Measurements from ENCODE around the gene CD2.

CD2 gene

DNA sequence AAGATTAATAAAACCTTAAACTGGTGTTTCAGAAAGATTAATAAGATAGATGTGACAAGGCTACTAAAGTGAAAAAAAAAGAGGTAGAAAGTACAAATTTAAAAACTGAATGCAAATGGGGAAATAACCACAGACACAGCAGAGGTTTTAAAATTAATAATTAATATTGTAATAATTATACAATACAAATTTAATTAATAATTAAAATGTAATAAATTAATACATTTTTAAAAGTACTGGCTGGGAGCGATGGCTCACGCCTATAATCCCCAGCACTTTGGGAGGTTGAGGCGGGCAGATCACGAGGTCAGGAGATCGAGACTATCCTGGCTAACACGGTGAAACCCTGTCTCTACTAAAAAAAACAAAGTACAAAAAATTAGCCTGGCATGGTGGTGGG lies 26.8 kb downstream of the CD2 start:
- no peak for DNase-seq

- no peak for DNase-seq
Measured at GRCh38 chr1:116785006-116785405, 30.8 kb downstream of the CD2 start.

DNA sequence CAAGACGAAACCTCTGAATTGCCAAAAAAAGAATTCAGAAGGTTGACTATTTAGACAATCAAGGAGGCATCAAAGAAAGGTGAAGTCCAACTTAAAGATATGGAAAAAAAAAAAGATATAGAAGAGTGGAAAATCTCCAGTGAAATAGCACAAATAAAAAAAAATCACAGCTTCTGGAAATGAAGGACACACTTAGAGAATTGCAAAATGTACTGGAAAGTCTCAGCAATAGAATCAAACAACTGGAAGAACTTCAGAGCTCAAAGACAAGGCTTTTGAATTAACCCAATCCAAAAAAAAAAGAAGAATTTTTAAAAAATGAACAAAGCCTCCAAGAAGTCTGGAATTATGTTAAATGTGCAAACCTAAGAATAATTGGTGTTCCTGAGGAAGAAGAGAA lies 31.8 kb downstream of the CD2 start:
- no peak for DNase-seq

GRCh38 chr1:116791727-116792126 lies 37.5 kb downstream of the CD2 start:
- no peak for DNase-seq

DNA sequence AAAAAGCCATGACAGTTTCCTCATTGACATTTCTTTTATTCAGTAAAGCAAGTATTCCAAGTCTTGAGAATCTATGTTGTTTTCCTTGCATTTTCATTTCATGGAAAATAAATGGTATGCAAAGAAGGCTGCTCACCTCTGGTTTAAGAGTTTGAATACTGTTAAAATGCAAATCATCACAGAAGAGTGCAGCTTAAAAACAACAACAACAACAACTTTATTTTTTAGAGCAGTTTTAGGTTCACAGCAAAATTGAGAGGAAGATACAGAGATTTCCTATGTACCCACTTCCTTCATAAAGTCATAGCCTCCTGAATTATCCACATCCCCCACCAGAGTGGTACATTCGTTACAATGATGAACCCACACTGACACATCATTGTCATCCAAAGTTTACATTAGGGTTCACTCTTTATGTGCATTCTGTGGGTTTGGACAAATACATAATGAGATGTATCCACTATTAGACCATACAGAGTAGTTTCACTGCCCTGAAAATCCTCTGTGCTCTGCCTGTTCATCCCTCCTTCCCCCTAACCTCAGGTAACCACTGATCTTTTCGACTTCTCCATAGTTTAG lies 39.2 kb downstream of the CD2 start:
- DNase-seq = no peak

DNA sequence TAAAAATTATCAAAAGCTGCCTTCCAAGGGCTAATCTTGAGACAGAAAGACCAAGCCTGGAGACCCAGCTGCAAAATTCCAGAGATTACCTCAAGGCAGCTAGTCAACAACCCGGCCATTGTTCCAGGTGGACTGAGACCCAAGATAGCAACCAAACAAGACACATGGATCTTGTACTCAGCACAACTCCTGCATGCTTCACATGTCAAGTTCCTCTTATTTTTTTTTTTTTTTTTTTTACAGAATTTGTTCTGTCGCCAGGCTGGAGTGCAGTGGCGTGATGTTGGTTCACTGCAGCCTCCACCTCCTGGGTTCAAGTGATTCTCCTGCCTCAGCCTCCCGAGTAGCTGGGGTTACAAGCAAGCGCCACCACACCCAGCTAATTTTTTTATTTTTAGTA lies 40.1 kb downstream of the CD2 start:
- no peak for DNase-seq

DNA sequence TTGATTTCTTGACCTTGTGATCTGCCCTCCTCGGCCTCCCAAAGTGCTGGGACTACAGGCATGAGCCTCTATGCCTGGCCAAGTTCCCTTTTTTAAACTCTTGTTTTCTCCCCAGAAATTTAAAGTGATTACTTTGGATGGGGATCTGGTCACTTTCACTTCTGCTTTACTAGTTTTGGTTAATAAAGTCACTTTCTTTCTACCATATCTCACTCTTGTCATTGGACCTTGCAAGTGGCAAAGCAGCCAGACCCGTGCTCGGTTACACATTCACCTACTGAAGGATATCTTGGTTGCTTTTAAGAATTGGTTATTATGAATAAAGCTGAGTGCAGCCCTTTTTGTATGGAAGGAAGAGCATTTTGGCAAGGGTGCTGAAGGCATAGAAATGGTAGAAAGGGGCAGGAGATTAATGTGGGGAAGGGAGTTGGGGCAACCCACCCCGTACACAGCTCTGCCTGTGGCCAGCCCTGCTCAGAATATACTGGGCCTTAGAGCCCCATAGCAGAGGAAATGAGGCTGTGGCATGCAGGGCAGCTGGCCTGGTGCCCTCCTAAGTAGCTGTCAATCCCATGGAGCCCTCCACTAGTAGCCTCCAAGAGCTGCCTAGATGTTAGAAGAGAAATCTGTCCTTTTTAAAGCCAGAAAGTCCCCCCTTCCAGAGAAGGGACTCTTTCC lies 40.7 kb downstream of the CD2 start:
- no peak for DNase-seq

- no peak for DNase-seq
Measured at GRCh38 chr1:116795482-116795829, 41.2 kb downstream of the CD2 start.

DNA sequence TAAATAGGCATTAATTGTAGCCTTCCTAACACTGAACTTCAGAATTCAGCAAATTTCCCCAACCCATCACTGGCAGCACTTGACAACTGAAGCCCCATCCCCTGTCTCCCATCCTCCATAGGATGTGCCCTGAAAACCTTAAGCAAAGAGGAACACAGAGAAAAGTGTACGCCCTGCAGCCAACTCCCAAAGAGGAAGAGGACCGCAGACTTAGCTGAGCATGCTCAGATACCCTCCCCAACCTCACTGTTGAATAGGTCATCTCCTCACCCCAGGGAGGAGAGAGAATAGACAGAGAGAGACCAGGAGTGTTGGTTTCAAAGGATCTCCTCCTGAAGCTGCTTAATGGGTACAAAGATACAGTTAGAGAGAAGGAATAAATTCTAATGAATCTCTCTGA lies 50.5 kb downstream of the CD2 start:
- peak; percentile 43 for DNase-seq

GRCh38 chr1:116805398-116805797 lies 51.2 kb downstream of the CD2 start:
- DNase-seq = no peak

GRCh38 chr1:116806245-116806644 lies 52.0 kb downstream of the CD2 start:
- DNase-seq = peak; percentile 73

- DNase-seq = peak; percentile 30
Measured at GRCh38 chr1:116806671-116807070, 52.4 kb downstream of the CD2 start.

- DNase-seq = peak; percentile 39
Measured at GRCh38 chr1:116807394-116808199, 53.4 kb downstream of the CD2 start.

DNA sequence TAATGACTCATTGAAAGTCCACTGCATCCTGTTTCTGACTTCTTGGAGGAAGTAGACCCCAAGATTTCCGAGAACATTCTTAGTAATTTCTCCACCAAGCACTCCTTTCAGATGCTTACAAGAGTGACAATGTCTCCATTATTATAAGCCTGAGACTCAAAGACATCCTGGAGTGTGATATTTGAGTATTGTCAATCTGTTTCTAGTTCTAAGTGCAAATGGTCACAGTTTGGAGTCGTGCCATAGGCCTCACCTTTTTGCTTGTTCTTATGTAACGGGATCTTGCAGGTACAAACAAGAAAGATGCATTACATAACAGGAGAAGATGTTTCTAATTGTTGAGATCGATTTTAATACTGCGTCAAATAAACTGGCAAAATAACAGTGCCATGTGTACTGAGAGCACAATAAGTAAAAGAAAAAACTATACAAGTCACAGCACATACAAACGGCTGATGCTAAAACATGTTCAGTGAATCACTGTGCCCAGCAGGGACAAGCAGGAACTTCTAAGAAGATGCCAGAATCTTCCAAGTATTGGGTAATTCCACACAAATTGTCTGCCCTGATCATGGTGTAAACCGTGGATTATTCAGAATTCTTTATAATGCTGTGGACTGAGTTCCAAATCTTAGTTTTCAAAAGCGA lies 54.1 kb downstream of the CD2 start:
- peak; percentile 54 for DNase-seq

GRCh38 chr1:116808848-116809508 lies 54.7 kb downstream of the CD2 start:
- peak; percentile 60 for DNase-seq

GRCh38 chr1:116811321-116811720 lies 57.1 kb downstream of the CD2 start:
- no peak for DNase-seq

DNA sequence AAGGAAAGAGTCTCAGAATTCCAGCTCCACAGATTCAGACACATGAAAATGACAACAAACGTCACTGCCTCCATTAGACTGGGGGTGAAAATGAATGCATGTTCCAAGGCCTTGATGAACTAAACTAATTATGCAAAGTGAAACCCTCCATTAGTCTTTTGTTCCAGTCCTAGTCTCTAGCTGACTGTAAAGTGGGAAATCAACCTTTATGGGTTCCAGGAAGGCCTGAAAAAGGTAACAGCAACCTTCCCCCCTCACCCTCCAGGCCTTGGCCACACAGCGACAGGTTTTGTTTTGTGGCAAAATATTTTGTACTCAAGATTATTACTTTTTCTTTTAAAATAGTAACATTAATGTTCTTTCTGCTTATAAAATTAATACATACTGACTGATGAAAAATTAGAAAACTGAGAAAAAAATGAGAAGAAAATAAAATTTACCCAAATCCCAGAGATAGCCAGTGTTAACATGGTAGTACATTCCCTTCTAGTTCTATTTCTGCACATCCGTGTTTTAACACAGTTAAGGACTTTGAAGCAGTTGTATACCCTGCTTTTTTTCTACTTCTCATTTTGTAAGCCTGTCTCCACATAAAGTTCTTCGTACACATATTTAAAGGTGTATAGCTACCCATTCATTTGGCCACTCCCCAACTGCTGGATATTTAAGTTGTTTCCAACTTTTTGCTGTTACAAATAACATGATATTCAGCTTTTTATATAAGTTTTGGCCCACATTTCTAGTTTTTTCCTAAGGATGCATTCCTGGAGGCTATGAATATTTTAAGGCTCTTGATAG lies 60.9 kb downstream of the CD2 start:
- no peak for DNase-seq

DNA sequence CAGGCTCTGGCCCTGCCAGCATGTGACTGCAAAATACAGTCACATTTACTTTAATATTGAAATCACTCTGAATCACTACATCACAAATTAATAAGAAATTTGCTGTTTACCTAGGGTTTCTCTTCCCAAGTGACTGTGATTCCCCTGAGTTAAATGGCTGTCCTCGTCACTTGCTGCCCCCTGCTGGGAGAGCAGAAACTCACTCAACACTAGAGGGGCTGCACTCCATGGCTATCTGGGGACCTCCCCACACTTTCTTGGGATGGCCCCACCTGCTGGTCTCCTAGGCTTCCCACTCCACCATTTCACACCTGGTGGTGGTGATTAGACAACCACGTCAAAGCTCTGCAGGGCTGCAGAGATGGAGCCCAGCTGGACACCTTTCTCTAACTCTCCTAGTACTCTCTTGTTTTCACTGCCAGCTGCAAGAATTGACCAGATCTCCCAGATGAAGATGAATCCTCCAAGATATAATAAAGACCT lies 63.4 kb downstream of the CD2 start:
- peak; percentile 85 for DNase-seq
